GM12892 (cell line): ENCODE results near the gene CALHM4.

Source experiments
- POLR2A ChIP-seq: IDR thresholded peaks from 2 replicates; pipeline ENCODE4 v1.6.1; 2011; ENCODE audit warnings: low read depth, low read length, control low read depth
- TAF1 ChIP-seq: IDR thresholded peaks from 2 replicates; pipeline ENCODE4 v1.6.1; 2011; ENCODE audit warnings: low read depth, mild to moderate bottlenecking, control low read depth, low read length, borderline replicate concordance

DNA sequence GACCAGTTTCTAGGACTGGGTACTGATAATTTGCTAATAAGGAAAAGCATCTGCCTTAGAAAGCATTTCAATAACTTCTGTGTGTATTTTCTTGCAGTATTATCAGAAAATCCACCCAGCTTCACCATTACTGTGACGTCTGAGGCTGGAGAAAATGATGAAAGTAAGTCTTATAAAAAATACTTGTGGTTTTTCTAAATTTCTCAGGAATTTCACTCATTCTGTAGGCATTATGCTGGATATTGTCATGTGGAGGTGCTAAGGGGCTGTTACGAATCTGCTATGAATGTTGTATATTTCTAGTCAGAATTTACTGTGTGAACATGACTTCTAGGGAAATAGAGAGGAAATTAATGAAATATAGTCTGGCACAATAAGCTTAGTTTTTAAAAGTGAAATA is 26.6 kb downstream of the CALHM4 start:
- no peak for TF ChIP-seq POLR2A
- TF ChIP-seq TAF1, result no peak
